HG03135 (cell line): ENCODE results near the gene DPCD.
A peak's percentile ranks its signal among the peaks of the same experiment; 100 is the strongest.

Source experiments
- ATAC-seq: cut with Tn5 transposase; IDR thresholded peaks from one replicate; pipeline ENCODE4 v1.9.1; 2021; ENCODE audit warnings: mild to moderate bottlenecking, moderate library complexity; ENCODE audit not compliant: unreplicated experiment

DPCD gene

DNA sequence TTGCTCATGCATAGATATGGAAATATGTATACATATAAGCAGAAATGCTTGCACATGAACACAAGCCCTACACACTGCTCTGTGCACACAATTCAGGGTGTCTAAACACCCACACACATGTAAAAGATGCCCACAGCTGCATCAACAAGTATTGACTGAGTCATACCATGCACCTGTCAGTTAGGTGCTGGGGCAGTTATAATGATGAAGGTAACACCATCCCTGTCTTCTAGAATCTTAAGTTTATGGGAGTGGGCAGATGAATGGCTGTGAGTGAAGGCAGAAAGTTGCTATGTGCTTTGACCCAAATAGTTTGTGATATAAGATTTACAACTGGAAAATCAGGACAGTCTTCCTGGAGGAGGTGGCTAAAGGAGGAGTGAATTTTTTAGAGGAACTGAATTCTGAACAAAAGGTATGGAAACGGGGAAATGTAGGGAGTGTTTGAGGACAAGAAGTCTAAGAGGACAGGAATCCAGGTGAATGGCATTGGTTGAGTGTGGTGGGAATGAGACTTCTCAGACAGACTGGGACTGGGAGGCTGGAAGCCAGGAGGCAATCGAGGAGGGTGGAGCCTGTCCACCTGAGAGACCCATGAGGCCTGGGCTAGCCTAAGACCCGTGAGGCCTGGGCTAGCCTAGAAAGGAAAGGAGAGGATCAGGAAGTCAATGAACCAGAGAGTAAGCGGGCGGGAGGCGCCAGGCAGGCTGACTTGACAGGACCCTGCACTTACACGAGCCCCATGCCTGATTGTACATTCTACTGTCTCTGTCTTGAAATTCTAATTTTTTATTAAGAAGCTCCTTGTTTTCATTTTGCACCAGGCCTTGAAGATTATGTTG is 20.7 kb upstream of the DPCD start:
- no peak for ATAC-seq

DNA sequence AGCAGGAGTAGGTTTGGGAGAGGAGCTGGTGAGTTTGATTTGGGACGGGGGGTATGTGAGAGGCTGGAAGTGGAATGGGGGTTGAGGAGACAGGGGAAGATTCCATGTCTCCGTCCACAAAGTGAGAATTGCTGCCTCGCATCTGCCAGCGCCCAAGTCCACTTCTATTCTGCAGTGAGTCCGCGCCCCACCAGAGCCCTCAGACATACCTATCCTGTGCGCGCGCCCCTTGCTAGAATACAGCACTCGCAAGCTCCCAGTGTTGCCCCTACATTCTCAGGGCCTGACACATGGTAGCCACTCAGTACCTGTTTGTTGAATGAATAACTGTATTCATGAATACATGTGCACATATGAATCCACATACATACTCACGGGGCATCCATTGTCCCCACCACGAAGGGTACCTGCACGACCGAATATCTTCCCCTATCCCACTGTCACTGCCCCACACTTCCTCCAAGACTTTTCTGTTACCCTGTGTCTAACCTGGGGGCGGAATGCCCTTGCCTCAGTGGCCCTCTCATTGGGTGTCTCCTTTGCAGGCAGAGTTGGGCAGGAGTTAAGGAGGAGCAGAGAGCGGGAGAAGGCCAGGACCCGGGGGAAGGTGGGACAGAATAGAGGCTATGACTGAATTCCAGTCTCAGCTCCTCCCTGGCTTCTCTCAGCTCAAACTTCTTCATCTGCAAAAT is 19.9 kb upstream of the DPCD start:
- no peak for ATAC-seq

DNA sequence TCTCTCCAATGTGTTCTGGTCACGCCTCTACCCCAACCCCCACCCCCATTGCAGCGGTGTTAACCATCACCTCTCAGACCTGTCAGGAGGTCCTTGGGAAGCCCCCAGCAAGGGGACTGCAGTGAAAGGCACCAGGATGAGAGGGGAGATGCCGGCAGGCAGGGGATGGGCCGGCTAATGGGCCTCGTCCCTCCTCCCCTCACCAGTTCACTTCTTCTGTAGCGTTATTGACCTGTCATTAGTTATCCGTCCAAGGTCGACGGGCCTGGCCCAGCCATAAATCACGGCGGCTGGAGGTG is 18.8 kb upstream of the DPCD start:
- ATAC-seq: no peak

DNA sequence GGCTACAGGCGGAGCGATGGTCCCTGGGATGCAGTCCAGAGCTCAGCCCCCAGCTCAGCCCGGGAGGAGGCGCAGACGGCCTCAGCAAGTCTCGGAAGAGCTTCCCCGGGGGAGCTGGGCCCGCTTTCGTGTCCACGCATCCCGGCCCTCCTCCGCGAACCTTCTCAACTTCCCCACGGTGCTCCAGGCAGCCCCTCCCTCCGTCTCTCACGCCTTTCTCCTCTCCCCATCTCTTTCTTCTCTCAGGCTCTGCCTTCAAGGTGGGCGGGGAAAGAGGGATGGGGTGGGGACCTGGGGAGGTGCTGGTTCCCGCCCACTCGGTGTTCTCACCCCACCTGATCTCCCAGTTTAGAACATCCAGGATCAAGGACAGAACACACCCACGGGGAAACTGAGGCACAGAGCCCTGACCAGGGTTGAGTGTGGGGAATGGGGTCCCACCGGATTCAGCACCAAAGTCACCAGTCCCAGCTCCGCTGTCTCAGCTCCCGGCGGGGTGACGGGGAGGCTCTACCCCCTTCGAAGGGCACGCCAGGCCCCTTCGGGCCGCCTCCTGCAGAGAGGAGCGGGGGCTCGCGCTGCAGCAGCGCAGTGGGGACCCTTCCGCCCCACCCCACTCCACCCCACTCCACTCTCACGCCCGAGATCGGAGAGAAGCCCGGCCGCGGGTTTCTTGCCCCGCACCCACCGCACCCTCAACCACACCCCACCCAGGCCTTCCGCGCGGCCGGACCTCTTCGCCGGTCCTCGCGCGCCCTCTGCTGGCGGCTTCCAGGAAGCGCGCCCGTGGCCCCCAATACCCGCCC is 18.3 kb upstream of the DPCD start:
- peak; percentile 53 for ATAC-seq

DNA sequence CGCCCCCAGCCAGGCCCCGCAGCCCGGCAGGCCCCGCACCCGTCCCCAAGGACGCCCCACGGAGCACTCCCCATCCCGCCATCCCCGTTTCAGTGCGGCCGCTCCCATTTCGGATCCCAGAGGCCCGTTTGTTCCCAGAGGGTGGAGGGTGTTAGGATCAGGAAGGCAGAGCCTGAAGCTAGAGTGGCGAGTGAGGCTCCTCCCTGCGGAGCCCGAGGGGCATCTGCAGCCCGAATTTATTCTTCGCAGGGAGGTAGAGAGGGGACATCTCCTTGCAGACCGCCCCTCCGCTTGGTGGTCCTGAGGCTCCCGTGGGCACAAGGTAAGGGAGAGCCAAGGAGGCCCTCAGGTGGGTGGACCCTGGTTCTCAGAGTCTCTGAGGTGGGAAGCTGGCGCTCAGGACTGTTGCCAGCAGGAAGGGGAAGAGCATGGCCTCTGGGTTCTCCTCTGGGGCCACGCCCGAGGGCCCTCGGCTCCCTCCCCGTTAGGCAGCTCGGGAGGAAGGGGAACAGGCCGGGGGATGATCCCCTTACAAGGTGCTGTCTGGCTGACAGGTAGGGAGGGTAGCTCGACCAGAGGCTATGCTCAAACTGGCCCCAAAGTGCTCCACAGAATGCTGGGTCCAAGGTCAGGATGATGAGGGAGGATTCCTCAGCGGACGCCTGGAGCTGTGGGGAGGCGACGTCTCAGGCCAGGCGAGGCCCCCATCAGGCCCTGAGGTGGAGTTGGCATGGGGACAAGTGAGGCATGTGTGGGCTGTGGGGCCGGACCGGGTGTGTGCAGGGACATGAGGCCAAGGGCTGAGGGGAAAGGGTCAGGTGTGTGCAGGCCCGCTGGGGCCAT is 17.5 kb upstream of the DPCD start:
- ATAC-seq: no peak

DNA sequence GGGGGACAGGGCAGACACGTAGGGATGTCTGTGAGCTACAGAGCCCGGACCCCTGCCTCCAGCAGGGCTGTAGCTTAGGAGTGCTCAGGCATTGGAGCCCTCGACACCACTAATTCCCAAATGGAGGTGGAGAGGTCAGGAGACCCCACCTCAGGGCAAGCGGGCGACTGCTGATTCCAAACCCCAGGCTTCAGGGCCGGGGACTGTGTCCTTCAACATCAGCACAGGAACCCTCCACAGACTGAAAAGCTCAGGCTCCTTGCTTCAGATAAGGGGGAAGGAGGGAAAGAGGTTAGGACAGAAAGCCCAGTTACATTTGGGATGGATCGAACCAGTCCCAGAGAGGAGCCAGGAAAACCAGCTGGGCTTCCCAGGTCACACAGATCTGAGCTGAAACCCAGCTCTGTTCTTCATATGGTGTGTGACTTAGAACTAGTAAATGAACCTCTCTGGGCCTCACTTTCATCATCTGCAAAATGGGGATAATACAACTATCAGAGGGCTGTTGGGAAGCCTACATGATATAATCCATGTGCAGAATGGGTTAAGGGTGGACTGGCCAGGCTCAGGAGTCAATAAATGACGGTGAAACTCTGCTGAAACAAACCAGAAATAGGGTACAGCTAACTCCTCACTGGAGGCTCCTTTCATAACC is 16.7 kb upstream of the DPCD start:
- no peak for ATAC-seq

DNA sequence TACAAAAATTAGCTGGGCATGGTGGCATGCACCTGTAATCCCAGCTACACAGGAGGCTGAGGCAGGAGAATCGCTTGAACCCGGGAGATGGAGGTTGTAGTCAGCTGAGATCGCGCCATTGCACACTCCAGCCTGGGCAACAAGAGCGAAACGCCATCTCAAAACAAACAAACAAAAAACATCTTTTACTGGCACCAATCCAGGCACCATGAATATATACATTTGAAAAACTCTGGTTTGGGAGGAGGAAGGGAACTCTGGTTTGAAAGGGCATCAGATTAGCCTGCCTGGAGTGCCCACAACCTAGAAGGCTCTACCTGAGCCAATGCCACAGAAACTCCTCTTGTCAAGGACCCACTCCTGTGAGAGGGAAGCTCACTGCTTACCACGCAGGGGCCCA is 16.0 kb upstream of the DPCD start:
- ATAC-seq: no peak

DNA sequence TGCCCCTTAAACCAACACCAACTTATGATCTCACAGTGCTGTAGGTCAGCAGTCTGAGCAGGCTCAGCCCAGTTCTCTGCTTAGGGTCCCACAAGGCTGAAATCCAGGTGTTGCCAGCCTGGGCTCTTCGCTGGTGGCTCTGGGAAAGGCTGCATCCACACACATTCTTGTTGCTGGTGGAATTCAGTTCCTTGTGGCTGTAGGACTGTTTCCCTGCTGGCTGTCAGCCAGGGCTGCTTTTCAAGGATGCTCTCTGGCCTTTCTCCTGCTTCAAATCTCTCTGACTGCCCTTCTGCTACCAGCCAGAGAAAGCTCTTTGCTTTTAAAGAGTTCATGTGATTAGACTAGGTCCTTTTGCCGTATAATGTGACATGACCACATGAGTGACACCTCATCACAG is 15.3 kb upstream of the DPCD start:
- ATAC-seq: no peak

DNA sequence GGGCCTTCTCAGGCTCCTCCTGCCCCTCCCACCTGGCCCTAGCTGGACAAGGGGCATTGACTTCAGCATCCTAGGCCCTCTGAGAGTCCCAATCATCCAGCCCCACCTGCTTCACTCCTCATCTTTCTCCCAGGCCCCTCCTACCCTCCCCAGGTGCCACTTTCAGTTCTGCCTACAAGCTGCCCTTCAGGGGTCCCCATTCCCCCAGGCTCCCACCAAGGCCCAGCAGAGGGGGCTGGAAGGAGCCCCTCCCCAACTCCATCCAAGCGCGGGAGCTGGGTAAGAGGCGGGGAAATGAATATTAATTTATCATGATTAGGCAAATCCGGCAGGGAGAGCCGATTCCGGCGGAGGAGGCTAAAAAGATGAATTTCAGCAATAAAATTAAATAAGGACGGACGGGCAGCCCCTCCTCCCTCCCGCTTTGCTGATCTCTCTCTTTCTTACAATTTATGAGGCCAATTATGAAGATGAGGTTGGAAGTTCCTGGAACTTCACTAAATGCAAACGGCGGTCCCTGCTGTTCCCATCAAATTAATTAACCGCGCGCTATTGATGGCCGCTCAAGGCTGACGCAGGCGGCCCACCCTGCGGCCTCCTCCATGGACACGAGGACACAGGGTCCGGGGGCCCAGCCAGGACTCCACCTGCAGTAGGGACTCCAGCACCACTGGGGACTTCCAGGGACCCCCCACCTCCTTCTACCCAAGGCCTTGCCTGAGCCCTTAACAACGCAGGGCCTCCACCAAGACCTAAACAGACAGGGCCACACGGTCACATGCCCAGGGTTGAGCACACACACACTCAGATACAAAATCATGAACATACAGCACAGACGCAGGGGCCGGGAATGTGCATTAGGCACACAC is 14.0 kb upstream of the DPCD start:
- no peak for ATAC-seq

DNA sequence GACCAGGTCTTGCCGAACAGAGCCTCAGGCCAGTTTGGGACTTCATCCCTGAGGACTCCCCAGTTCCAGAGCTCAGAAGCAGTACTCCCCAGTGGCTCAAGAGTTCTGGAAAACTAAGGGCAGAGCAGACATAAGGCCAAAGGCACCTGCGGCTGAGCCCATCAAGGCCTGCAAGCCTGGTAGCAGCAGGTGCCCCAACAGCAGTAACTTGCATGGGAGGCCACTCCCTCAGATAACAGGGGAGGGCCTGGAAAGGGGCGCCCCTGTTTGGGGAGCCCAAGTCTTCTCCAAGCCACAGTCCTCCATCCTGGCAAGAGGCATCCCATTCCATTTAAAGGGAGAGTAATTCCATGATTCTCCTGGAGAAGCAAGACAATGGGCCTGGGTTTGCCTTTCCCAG is 13.0 kb upstream of the DPCD start:
- no peak for ATAC-seq

DNA sequence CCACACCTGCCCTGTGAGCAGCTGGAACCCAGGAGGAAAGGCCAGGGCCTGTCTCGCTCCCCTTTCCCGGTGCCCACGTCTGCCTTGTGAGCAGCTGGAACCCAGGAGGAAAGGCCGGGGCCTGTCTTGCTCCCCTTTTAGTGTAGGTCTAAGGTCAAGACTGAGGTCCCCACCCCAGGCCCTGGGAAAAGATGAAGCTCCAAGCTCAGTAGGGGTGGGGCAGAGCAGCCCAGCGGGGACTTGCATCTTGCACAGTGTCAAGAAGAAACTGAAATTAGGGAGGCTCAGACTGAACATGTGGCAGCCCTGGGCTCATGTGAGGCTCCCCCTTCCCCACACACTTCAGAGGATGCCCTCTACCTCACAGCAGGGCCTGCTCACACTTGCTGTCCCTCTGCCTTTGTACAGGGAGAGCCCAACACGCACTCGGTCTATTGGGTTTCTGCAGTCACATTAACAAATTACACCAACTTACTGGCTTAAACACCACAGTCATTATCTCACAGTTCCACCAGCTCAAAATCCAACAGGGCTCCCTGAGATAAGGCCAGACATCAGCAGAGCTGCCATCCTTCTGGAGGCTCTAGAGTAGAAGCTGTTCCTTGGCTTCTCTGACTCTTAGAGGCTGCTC is 12.4 kb upstream of the DPCD start:
- no peak for ATAC-seq

DNA sequence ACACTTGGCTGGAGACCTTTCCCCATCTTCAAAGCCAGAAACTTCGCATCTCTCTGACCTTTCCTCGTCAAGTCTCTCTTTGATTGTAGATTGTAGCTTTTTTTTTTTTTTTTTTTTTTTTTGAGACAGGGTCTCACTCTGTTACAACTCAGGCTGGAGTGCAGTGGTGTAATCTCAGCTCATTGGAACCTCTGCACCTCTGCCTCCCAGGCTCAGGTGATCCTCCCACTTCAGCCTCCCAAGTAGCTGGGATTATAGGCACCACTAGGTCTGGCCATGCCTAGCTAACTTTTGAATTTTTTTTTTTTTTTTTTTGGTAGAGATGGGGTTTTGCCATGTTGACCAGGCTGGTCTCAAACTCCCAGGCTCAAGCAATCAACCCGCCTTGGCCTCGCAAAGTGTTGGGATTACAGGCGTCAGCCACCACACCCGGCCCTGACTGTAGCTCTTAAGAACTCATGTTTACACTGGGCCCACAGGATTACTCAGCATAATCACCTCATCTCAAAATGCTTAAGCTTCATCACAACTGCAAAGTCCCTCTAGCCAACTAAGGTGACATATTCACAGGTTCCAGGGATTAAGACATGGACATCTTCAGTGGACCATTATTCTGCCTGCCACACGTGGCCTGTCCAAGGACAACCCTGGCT is 11.8 kb upstream of the DPCD start:
- ATAC-seq: no peak

DNA sequence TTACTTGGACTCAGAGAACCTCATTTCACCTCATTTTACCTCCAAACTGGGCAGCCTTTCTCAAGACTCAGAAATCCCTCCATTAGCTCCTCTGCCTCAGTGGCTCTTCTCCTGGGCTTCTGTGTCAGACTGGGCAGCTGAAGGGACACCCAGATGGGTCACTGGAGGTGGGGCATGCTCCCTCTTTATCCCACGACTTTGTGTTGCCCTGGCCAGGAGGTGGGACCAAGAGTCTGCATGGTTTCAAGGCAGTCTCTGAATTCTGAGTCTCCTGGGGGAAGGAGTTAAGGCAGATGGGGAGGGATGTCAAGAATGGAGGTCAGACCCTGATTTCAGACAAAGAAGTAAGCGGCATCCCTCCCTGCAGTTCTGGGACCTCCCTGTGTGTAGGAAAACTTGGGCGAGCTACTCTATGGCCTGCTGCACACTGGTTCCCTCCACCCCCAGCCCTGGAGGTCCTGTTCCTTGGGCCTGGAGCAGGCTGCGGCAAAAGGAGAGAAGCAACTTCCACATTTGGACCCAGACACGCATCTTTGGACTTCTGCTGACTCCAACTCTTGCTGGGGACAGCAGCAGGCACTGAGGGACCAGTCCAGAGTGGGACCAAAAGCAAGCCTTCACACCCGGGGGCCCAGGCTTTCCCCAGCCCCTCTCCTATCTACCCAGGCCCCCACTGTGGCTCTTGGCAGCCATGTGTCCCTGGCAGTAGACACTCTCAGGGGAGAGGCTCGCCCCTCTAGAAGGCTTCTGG is 10.8 kb upstream of the DPCD start:
- no peak for ATAC-seq

DNA sequence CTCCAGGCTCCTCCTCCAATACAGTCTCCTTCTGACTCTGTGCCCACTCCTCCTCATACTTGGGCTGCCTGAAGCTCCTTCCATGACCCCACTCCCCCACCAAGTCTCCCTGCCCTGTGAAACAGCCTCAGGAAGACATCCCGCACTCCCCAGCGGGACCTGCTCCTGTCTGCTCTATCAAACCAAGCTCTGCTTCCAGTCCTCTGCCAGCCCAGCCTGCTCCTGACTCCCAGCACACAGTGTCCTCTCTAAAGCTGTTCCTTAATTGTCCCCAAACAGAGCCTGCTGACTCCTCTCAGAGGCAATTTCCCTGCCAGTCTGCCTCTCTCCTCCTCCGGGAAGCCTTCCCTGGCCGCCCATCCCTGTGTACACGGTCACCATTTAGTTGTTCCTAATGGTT is 9.9 kb upstream of the DPCD start:
- no peak for ATAC-seq

DNA sequence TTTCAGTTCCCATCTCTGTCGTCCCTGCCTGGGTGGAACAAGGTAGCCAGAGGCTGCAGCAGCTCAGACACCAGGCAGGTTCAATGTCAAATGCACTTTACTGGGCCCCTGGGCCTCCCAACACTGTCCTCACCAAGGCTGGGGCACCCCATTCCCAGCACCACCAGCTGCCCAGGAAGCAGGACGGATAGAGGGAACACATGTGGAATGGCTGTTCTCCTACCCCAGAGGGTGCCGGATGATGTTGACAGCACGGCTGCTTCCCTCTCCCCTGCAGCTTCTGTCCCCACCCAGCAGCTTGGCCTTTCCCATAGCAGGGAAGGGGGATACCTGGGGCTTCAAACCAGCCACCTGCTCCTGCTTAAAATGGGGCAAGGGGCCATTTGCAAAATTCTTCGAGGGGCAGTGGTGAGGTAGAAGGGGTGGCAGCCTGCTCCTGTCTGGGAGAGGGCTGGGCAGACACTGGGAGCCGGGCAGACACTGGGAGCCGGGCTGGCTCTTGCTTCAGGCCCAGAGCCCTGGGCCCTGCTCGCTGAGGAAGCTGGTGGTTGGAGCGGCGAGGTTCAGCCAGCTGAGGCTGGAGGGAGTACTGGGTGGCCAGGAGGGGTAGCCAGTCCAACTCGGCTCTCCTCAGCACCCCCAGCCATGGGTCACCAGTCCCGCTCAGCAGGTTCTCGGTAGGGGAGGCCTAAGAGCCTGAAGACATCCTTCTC is 9.2 kb upstream of the DPCD start:
- no peak for ATAC-seq

DNA sequence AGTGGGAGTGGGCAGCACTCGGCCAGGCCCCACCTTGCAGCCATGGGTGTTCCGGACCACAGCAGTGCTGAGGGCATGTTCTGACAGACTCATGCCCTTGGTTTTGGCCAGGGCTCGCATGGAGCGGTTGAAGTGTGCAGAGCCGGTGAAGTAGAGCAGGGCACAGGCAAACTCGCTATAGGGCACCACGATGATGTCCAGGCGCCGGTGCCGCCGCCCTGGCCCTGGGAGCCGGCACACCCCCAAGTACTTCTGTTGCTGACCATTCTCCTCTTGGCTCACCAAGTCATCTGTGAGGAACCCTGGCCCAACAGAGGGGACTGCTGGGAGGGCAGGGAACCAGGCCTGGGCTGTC is 8.6 kb upstream of the DPCD start:
- ATAC-seq: no peak
